ENCODE results near the gene AJUBA. TPM values are rescaled to one million over a fixed set of nuclear protein-coding genes. Genes with fewer than 3 reads are reported as not detected.
A peak's percentile ranks its signal among the peaks of the same experiment; 100 is the strongest.

AJUBA gene
- total RNA-seq, 4 donors from 2014 or later, result 22.8 to 33.5 (median 28.4) TPM

DNA sequence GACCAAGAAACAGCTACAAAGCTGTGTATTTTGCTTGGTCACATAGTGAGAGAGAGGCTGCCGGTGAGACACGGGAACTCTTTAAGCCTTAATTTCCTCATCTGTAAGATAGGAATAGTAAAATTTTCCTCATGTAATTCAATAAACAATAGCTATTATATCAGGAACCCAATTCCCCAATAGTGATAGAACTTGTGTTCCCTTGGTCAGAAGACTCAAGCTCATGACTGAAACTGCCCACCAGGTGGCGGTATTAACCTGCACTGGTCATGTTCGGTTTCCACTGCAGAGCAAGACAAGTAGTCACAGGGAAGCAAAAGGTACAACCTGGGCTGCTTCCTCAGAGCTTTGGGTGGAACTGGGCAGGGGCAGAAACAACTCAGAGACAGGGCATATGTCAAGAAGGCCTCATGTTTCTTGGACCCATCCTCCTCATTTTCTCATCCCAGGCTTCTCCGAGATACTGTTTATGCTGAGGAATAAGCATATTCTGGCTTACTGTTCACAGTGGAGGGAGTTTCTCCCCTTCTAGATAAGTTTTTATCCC, 4.2 kb upstream of the AJUBA start:
- Histone ChIP-seq H3K36me3 (peaks cover 0 to 41% (median 0%) of the 10 kb centered on the region in 3 donors), H3K4me3 (no peak overlapping the region), H3K27me3 (no peaks in the 10 kb centered on the region), H3K4me1 (peaks cover 0 to 16% (median 0%) of the 10 kb centered on the region in 4 donors), H3K27ac (no peak overlapping the region), H3K9me3 (no peaks in the 10 kb centered on the region)
- WGBS, 2 donors, result 19 to 20% methylated on average over 5 of the region's 5 CpGs
- peak; percentile 90 to 96 for DNase-seq (ENCODE audit: low spot score in 2 of 2)
- TF ChIP-seq, protein P1, sequence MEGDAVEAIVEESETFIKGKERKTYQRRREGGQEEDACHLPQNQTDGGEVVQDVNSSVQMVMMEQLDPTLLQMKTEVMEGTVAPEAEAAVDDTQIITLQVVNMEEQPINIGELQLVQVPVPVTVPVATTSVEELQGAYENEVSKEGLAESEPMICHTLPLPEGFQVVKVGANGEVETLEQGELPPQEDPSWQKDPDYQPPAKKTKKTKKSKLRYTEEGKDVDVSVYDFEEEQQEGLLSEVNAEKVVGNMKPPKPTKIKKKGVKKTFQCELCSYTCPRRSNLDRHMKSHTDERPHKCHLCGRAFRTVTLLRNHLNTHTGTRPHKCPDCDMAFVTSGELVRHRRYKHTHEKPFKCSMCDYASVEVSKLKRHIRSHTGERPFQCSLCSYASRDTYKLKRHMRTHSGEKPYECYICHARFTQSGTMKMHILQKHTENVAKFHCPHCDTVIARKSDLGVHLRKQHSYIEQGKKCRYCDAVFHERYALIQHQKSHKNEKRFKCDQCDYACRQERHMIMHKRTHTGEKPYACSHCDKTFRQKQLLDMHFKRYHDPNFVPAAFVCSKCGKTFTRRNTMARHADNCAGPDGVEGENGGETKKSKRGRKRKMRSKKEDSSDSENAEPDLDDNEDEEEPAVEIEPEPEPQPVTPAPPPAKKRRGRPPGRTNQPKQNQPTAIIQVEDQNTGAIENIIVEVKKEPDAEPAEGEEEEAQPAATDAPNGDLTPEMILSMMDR (IDR thresholded peaks at IDR 0.05), result peak; percentile 82 to 92 (median 87)
- TF ChIP-seq EP300 (IDR thresholded peaks at IDR 0.05) (no peak), POLR2A (IDR thresholded peaks at IDR 0.05) (no peak)

DNA sequence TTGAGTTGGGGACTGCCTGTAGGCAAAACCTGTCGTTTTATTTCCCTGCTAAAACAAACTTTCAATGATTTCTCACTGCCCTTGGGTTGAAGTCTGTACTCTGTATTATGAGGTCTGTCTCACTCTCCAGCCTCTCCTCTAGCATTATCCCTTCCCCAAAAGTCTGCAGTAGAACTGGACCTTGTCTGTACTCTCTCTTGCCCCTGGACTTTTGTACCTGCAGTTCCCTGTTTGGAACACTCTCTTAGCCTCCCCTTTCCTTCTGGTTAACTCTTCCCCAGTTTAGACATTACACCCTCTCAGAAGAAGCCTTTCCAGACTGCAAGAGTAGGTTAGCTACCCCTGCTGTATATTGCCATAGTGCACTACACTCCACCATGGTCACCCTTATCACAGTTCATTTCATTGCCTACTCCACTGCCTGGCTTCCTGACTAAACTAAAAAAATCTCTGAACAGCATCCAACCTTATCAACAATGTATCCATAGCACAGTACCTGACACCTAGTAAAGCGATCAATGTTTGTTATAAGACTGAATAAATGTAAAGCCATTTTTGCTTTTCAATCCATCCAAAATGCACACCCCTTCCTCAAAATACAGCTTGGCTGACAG, 3.6 kb upstream of the AJUBA start:
- TF ChIP-seq, protein P1 (IDR thresholded peaks at IDR 0.05), result no peak
- no peak for TF ChIP-seq EP300 (IDR thresholded peaks at IDR 0.05)
- no peak for TF ChIP-seq POLR2A (IDR thresholded peaks at IDR 0.05)

DNA sequence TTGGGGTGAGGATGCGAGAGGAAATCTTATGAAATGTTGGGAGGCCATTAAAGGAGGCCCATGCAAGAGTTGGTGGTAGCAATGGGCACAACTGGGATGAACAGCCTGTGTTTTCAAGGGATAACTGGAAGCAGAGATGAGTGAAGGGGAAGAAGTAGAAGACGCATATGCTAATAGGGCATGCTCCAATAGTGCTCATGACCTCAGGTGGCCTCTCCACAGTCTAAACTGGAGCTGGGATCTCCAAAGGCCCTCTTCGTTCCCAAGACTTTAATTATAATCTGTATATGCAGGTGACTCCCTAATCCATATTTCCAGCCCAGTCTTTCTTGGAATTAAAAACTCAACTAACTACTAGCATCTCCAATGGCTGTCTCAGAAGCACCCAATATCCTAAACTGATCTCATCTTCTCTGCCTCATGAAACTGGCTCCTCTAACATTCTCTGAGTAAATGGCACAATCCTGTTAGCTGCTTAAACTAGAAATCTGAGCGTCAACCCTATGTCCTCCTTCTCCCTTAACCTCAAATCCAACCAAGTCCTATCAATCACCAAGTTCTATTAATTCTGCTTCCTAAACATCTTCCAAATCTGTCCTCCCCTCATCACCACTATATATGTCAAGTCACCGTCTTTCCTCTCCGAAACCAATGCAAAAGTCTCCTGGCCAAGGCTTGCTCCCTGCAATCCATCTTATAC, 2.8 kb upstream of the AJUBA start:
- Histone ChIP-seq H3K27me3 (no peaks in the 10 kb centered on the region), H3K27ac (no peak overlapping the region), H3K4me1 (peaks cover 0 to 30% (median 0%) of the 10 kb centered on the region in 4 donors), H3K36me3 (peaks cover 0 to 31% (median 0%) of the 10 kb centered on the region in 3 donors), H3K9me3 (no peaks in the 10 kb centered on the region), H3K4me3 (no peak overlapping the region)
- no peak for DNase-seq (ENCODE audit: low spot score in 2 of 2)
- TF ChIP-seq EP300 (IDR thresholded peaks at IDR 0.05), result no peak
- TF ChIP-seq POLR2A (IDR thresholded peaks at IDR 0.05), result no peak
- TF ChIP-seq, protein P1 (IDR thresholded peaks at IDR 0.05), result no peak
- WGBS, 2 donors, result 87 to 92% methylated on average over 6 of the region's 6 CpGs

More for the DNA sequence above, 3.6 kb upstream of the AJUBA start:
- Histone ChIP-seq H3K27ac (no peak overlapping the region), H3K27me3 (no peaks in the 10 kb centered on the region), H3K9me3 (no peaks in the 10 kb centered on the region), H3K4me1 (peaks cover 0 to 22% (median 0%) of the 10 kb centered on the region in 4 donors), H3K36me3 (peaks cover 0 to 35% (median 0%) of the 10 kb centered on the region in 3 donors), H3K4me3 (no peak overlapping the region)
- no peak for DNase-seq (ENCODE audit: low spot score in 2 of 2)
- 69 to 71% methylated on average over 2 of the region's 2 CpGs for WGBS, 2 donors

DNA sequence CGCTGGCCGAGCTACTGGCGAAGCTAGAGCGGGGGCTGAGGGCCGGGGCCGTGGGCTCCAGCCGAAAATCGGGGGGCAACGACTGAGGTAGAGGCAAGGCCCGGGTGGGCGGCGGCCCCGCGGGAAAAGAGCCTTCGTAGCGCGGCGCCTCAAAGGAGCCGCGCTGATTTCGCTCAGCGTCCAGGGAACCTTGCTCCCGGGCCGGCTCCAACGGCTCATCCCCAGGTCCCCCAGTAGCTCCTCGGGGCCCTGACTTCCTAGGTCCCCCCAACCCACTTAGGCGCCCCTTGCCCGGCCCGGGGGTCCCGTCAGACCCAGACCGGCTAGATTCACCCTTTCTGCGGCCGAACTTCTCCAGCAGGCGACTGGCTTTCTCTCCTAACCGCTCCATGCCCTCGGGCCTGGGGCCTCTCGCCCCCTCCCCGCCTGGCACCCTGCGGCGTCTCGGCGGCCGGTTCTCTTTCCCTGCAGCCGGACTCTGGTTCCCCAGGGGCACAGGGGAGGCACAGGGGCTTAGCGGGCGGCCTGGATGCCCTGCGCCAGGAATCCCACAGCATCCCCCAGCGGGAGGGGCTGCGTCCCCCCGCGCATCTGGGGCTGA, 375 bp downstream of the AJUBA start:
- Histone ChIP-seq H3K9me3 (no peaks in the 10 kb centered on the region), H3K4me1 (peaks cover 0 to 62% (median 12%) of the 10 kb centered on the region in 4 donors), H3K27me3 (no peaks in the 10 kb centered on the region), H3K4me3 (peak overlapping the region; percentile 66 to 86 (median 80)), H3K36me3 (peaks cover 0 to 2% (median 0%) of the 10 kb centered on the region in 3 donors), H3K27ac (peak overlapping the region; percentile 76 to 94 (median 86))
- TF ChIP-seq EP300 (IDR thresholded peaks at IDR 0.05) (no peak), POLR2A (IDR thresholded peaks at IDR 0.05) (no peak)
- TF ChIP-seq, protein P1 (IDR thresholded peaks at IDR 0.05), result no peak
- DNase-seq (ENCODE audit: low spot score in 2 of 2), result no peak
- WGBS, 2 donors, result 1 to 3% methylated on average over 15 to 50 of the region's 51 CpGs

All from tibial nerve (tissue), 4 donors.